ENCODE measurements around the gene CDH23. TPM values are rescaled to one million over a fixed set of nuclear protein-coding genes. Genes with fewer than 3 reads are reported as not detected.
A peak's percentile ranks its signal among the peaks of the same experiment; 100 is the strongest.

CDH23 gene
- total and polyA plus RNA-seq, 2 donors from 2014 or later = 1.1 to 6.4 TPM

- H3K27me3 ChIP-seq (ENCODE audit: control insufficient read depth, insufficient read depth, low read length) = no peaks in the 10 kb centered on the region
- TF ChIP-seq, protein P1, sequence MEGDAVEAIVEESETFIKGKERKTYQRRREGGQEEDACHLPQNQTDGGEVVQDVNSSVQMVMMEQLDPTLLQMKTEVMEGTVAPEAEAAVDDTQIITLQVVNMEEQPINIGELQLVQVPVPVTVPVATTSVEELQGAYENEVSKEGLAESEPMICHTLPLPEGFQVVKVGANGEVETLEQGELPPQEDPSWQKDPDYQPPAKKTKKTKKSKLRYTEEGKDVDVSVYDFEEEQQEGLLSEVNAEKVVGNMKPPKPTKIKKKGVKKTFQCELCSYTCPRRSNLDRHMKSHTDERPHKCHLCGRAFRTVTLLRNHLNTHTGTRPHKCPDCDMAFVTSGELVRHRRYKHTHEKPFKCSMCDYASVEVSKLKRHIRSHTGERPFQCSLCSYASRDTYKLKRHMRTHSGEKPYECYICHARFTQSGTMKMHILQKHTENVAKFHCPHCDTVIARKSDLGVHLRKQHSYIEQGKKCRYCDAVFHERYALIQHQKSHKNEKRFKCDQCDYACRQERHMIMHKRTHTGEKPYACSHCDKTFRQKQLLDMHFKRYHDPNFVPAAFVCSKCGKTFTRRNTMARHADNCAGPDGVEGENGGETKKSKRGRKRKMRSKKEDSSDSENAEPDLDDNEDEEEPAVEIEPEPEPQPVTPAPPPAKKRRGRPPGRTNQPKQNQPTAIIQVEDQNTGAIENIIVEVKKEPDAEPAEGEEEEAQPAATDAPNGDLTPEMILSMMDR (IDR thresholded peaks at IDR 0.05; ENCODE audit: borderline replicate concordance, extremely low read depth, insufficient read depth) = no peak
- H3K4me3 ChIP-seq (ENCODE audit: low read length in 3 of 3) = no peak overlapping the region
- H3K9ac ChIP-seq (ENCODE audit: low read length in 3 of 3) = no peak overlapping the region
- H3K4me1 ChIP-seq (ENCODE audit: control insufficient read depth in 2 of 3, insufficient read depth in 2 of 3, low read depth in 1 of 3, low read length in 3 of 3) = peaks cover 0 to 3% (median 0%) of the 10 kb centered on the region in 3 donors
- DNase-seq (no peak), FAIRE-seq (no peak)
- H3K27ac ChIP-seq (ENCODE audit: low read depth in 2 of 2, low read length in 2 of 2) = no peak overlapping the region
- no peaks in the 10 kb centered on the region for H3K9me3 ChIP-seq (ENCODE audit: control insufficient read depth in 2 of 3, insufficient read depth in 1 of 3, low read length in 3 of 3)
- intact Hi-C loops (cut with DNase I) = no loop called here
- no peaks in the 10 kb centered on the region for H3K36me3 ChIP-seq (ENCODE audit: control insufficient read depth in 2 of 3, insufficient read depth in 3 of 3, low read length in 3 of 3)
These were observed 149.5 kb downstream of the CDH23 start for GRCh38 chr10:71546220-71546619.

- Histone ChIP-seq H3K4me1 (ENCODE audit: control insufficient read depth in 2 of 3, insufficient read depth in 2 of 3, low read depth in 1 of 3, low read length in 3 of 3) (peaks cover 0 to 3% (median 0%) of the 10 kb centered on the region in 3 donors), H3K27me3 (ENCODE audit: control insufficient read depth, insufficient read depth, low read length) (no peaks in the 10 kb centered on the region), H3K36me3 (ENCODE audit: control insufficient read depth in 2 of 3, insufficient read depth in 3 of 3, low read length in 3 of 3) (no peaks in the 10 kb centered on the region), H3K9me3 (ENCODE audit: control insufficient read depth in 2 of 3, insufficient read depth in 1 of 3, low read length in 3 of 3) (no peaks in the 10 kb centered on the region), H3K9ac (ENCODE audit: low read length in 3 of 3) (no peak overlapping the region), H3K4me3 (ENCODE audit: low read length in 3 of 3) (no peak overlapping the region), H3K27ac (ENCODE audit: low read depth in 2 of 2, low read length in 2 of 2) (no peak overlapping the region)
- FAIRE-seq (no peak), DNase-seq (peak in 1 of 5 donors; percentile 31)
- intact Hi-C loops (cut with DNase I) = no loop called here
- TF ChIP-seq, protein P1 (IDR thresholded peaks at IDR 0.05; ENCODE audit: borderline replicate concordance, extremely low read depth, insufficient read depth) = no peak
These were observed 150.6 kb downstream of the CDH23 start for GRCh38 chr10:71547312-71547711.

GRCh38 chr10:71547876-71548846 is 151.4 kb downstream of the CDH23 start:
- Histone ChIP-seq H3K4me1 (ENCODE audit: control insufficient read depth in 2 of 3, insufficient read depth in 2 of 3, low read depth in 1 of 3, low read length in 3 of 3) (peaks cover 0 to 3% (median 0%) of the 10 kb centered on the region in 3 donors), H3K9ac (ENCODE audit: low read length in 3 of 3) (no peak overlapping the region), H3K27me3 (ENCODE audit: control insufficient read depth, insufficient read depth, low read length) (no peaks in the 10 kb centered on the region), H3K9me3 (ENCODE audit: control insufficient read depth in 2 of 3, insufficient read depth in 1 of 3, low read length in 3 of 3) (no peaks in the 10 kb centered on the region), H3K27ac (ENCODE audit: low read depth in 2 of 2, low read length in 2 of 2) (no peak overlapping the region), H3K36me3 (ENCODE audit: control insufficient read depth in 2 of 3, insufficient read depth in 3 of 3, low read length in 3 of 3) (no peaks in the 10 kb centered on the region), H3K4me3 (ENCODE audit: low read length in 3 of 3) (no peak overlapping the region)
- no peak for FAIRE-seq
- intact Hi-C loops (cut with DNase I) = no loop called here
- peak; percentile 86 to 93 (median 89) for DNase-seq
- TF ChIP-seq, protein P1 (IDR thresholded peaks at IDR 0.05; ENCODE audit: borderline replicate concordance, extremely low read depth, insufficient read depth) = no peak

All from kidney (tissue), 14 donors.